HEK293T (cell line): ENCODE results near the gene MGAT5.

Experiments
- CTCF ChIA-PET: fragments of 350-600 bp; formaldehyde crosslinking; extraction: SDS; loops from one replicate; lab custom pipeline; 2021; ENCODE audit warnings: antibody characterized with exemption, inconsistent platforms; lab: Yijun Ruan, JAX
- POLR2A ChIA-PET: fragments of 350-600 bp; formaldehyde crosslinking; extraction: SDS; loops from one replicate; lab custom pipeline; 2020; ENCODE audit warnings: antibody characterized with exemption, inconsistent platforms; lab: Yijun Ruan, JAX
- DNase-seq: peaks from one replicate; pipeline ENCODE4 v3.0.0; 2012; ENCODE audit warnings: mixed read lengths; ENCODE audit errors: extremely low spot score
- ARNT ChIP-seq: fragments of 450-650 bp; IDR thresholded peaks from 2 replicates; pipeline ENCODE4 v1.6.1; 2017; ENCODE audit warnings: mild to moderate bottlenecking
- BHLHE40 ChIP-seq: fragments of 450-650 bp; IDR thresholded peaks from 2 replicates; pipeline ENCODE4 v1.6.1; 2016; ENCODE audit warnings: mild to moderate bottlenecking, moderate library complexity, borderline replicate concordance
- CTBP1 ChIP-seq: fragments of 450-650 bp; IDR thresholded peaks from 2 replicates; pipeline ENCODE4 v1.6.1; 2016; ENCODE audit warnings: borderline replicate concordance
- ELF4 ChIP-seq: fragments of 450-650 bp; IDR thresholded peaks from 2 replicates; pipeline ENCODE4 v1.6.1; 2017; ENCODE audit warnings: antibody characterized with exemption
- FOXA1 ChIP-seq: fragments of 450-650 bp; IDR thresholded peaks from 2 replicates; pipeline ENCODE4 v1.6.1; 2016; ENCODE audit warnings: mild to moderate bottlenecking
- FOXK2 ChIP-seq: fragments of 450-650 bp; IDR thresholded peaks from 2 replicates; pipeline ENCODE4 v1.6.1; 2016; ENCODE audit warnings: mild to moderate bottlenecking
- FOXM1 ChIP-seq: fragments of 450-650 bp; IDR thresholded peaks from 2 replicates; pipeline ENCODE4 v1.6.1; 2017; ENCODE audit warnings: mild to moderate bottlenecking, borderline replicate concordance
- HDGF ChIP-seq: fragments of 450-650 bp; IDR thresholded peaks from 2 replicates; pipeline ENCODE4 v1.6.1; 2017; ENCODE audit warnings: antibody characterized with exemption, borderline replicate concordance
- L3MBTL2 ChIP-seq: fragments of 450-650 bp; conservative IDR thresholded peaks from 2 replicates; pipeline ENCODE4 v1.6.1; 2016; ENCODE audit warnings: mild to moderate bottlenecking
- LEF1 ChIP-seq: fragments of 450-650 bp; IDR thresholded peaks from 2 replicates; pipeline ENCODE4 v1.6.1; 2017; ENCODE audit warnings: mild to moderate bottlenecking, borderline replicate concordance
- NFRKB ChIP-seq: fragments of 450-650 bp; IDR thresholded peaks from 2 replicates; pipeline ENCODE4 v1.6.1; 2016; ENCODE audit warnings: mild to moderate bottlenecking, moderate library complexity
- PKNOX1 ChIP-seq: fragments of 450-650 bp; IDR thresholded peaks from 2 replicates; pipeline ENCODE4 v1.6.1; 2016
- SP1 ChIP-seq: fragments of 450-650 bp; IDR thresholded peaks from 2 replicates; pipeline ENCODE4 v1.6.1; 2017
- SUZ12 ChIP-seq: fragments of 450-650 bp; IDR thresholded peaks from 2 replicates; pipeline ENCODE4 v1.6.1; 2016; ENCODE audit warnings: mild to moderate bottlenecking
- TARDBP ChIP-seq: fragments of 450-650 bp; IDR thresholded peaks from 2 replicates; pipeline ENCODE4 v1.6.1; 2016
- ZNF384 ChIP-seq: fragments of 450-650 bp; IDR thresholded peaks from 2 replicates; pipeline ENCODE4 v1.6.1; 2016

The MGAT5 gene

GRCh38 chr2:134453973-134454372 is 200.1 kb downstream of the MGAT5 start:
- no peak for TF ChIP-seq L3MBTL2
- no peak for TF ChIP-seq ARNT
- no peak for TF ChIP-seq TARDBP
- TF ChIP-seq FOXM1 = no peak
- TF ChIP-seq NFRKB = no peak
- ChIA-PET CTCF (no interaction called here), POLR2A (no interaction called here)
- DNase-seq = no peak

GRCh38 chr2:134454426-134454825 is 200.6 kb downstream of the MGAT5 start:
- CTCF ChIA-PET = interaction anchor here (0.7 kb wide), 1 partner anchor 210 kb away, joined by 3 read pairs; no protein-coding TSS in a partner anchor
- POLR2A ChIA-PET = no interaction called here
- no peak for DNase-seq
- no peak for TF ChIP-seq ARNT
- TF ChIP-seq NFRKB = no peak
- no peak for TF ChIP-seq PKNOX1
- TF ChIP-seq TARDBP = no peak
- no peak for TF ChIP-seq L3MBTL2
- TF ChIP-seq BHLHE40 = no peak
- TF ChIP-seq ELF4 = no peak
- no peak for TF ChIP-seq SP1

GRCh38 chr2:134454931-134455330 is 201.1 kb downstream of the MGAT5 start:
- no peak for DNase-seq
- no peak for TF ChIP-seq FOXA1
- no peak for TF ChIP-seq NFRKB
- TF ChIP-seq ELF4 = no peak
- no peak for TF ChIP-seq ARNT
- no peak for TF ChIP-seq CTBP1
- TF ChIP-seq BHLHE40 = no peak
- TF ChIP-seq HDGF = no peak
- no peak for TF ChIP-seq ZNF384
- TF ChIP-seq SUZ12 = no peak
- TF ChIP-seq TARDBP = no peak
- no peak for TF ChIP-seq LEF1
- TF ChIP-seq L3MBTL2 = no peak
- no peak for TF ChIP-seq FOXM1
- no peak for TF ChIP-seq SP1
- TF ChIP-seq FOXK2 = no peak
- no peak for TF ChIP-seq PKNOX1
- ChIA-PET CTCF (interaction anchor here (0.6 to 0.7 kb wide), 2 partner anchors 210 to 248 kb away, joined by 3 to 4 read pairs; no protein-coding TSS in a partner anchor), POLR2A (no interaction called here)

- POLR2A ChIA-PET = no interaction called here
- TF ChIP-seq L3MBTL2 = no peak
- TF ChIP-seq HDGF = no peak
- TF ChIP-seq ZNF384 = no peak
- TF ChIP-seq SP1 = no peak
- TF ChIP-seq TARDBP = no peak
- no peak for TF ChIP-seq BHLHE40
- TF ChIP-seq FOXK2 = no peak
- TF ChIP-seq ELF4 = no peak
- TF ChIP-seq FOXA1 = no peak
- no peak for TF ChIP-seq CTBP1
- no peak for TF ChIP-seq PKNOX1
- TF ChIP-seq LEF1 = no peak
- TF ChIP-seq FOXM1 = no peak
- no peak for TF ChIP-seq ARNT
- TF ChIP-seq NFRKB = no peak
- no peak for TF ChIP-seq SUZ12
- CTCF ChIA-PET = interaction anchor here (0.6 kb wide), 1 partner anchor 248 kb away, joined by 4 read pairs; no protein-coding TSS in a partner anchor
- DNase-seq = no peak
Measured at GRCh38 chr2:134455426-134455825, 201.6 kb downstream of the MGAT5 start.

- ChIA-PET POLR2A (no interaction called here), CTCF (no interaction called here)
- DNase-seq = no peak
- TF ChIP-seq CTBP1 (no peak), LEF1 (no peak), ZNF384 (no peak), BHLHE40 (no peak), TARDBP (no peak), NFRKB (no peak), FOXK2 (no peak), HDGF (no peak), FOXA1 (no peak), FOXM1 (no peak), PKNOX1 (no peak), ARNT (no peak), SUZ12 (no peak), L3MBTL2 (no peak), SP1 (no peak), ELF4 (no peak)
Measured at GRCh38 chr2:134457353-134457752, 203.5 kb downstream of the MGAT5 start.
